Mesenchymal stem cell (in vitro differentiated cells and primary cell): ENCODE results near the gene PIK3R1.

Source experiments
- DNase-seq: peaks from one replicate; pipeline ENCODE4 v3.0.0-alpha.2; 2013
- H2AFZ ChIP-seq: one replicate; pipeline ENCODE4 v1.6.1; 2013; ENCODE audit warnings: low read depth, mild to moderate bottlenecking, control low read depth, inconsistent platforms, low read length, moderate library complexity
- H2AK5ac ChIP-seq: 2 replicates; pipeline ENCODE4 v1.6.1; 2013; ENCODE audit warnings: low read length, moderate library complexity, mild to moderate bottlenecking, inconsistent platforms; ENCODE audit not compliant: severe bottlenecking
- H2BK120ac ChIP-seq: one replicate; pipeline ENCODE4 v1.6.1; 2013; ENCODE audit warnings: low read depth, mild to moderate bottlenecking, inconsistent platforms, low read length, moderate library complexity
- H2BK12ac ChIP-seq, 2 experiments: one replicate each; pipeline ENCODE4 v1.6.1; 2013; ENCODE audit warnings: inconsistent platforms in 2 of 2, low read length in 2 of 2, mild to moderate bottlenecking in 2 of 2, moderate library complexity in 2 of 2, control low read depth in 1 of 2
- H2BK15ac ChIP-seq: one replicate; pipeline ENCODE4 v1.6.1; 2013; ENCODE audit warnings: mild to moderate bottlenecking, low read depth, inconsistent platforms; ENCODE audit not compliant: poor library complexity, severe bottlenecking
- H2BK5ac ChIP-seq: 2 replicates; pipeline ENCODE4 v1.6.1; 2013; ENCODE audit warnings: low read depth, mild to moderate bottlenecking, low read length, control low read depth, inconsistent platforms; ENCODE audit not compliant: poor library complexity, severe bottlenecking
- H3K14ac ChIP-seq, 2 experiments: one replicate each; pipeline ENCODE4 v1.6.1; 2013; ENCODE audit warnings: inconsistent platforms in 2 of 2, low read length in 2 of 2, control low read depth in 1 of 2, mild to moderate bottlenecking in 1 of 2, moderate library complexity in 1 of 2
- H3K18ac ChIP-seq, 2 experiments: one replicate each; pipeline ENCODE4 v1.6.1; 2013; ENCODE audit warnings: inconsistent platforms in 2 of 2, low read length in 2 of 2, control low read depth in 1 of 2, low read depth in 1 of 2, mild to moderate bottlenecking in 1 of 2
- H3K23ac ChIP-seq, 2 experiments: one replicate each; pipeline ENCODE4 v1.6.1; 2013; ENCODE audit warnings: inconsistent platforms in 2 of 2, low read length in 2 of 2, mild to moderate bottlenecking in 2 of 2, moderate library complexity in 2 of 2, control low read depth in 1 of 2
- H3K27ac ChIP-seq: 2 replicates; pipeline ENCODE4 v1.5.1; 2013; ENCODE audit warnings: mild to moderate bottlenecking, moderate library complexity, low read length, control low read depth, inconsistent platforms; ENCODE audit not compliant: poor library complexity, severe bottlenecking
- H3K27me3 ChIP-seq, 2 experiments: 2 replicates each; pipeline versions ENCODE4 v1.6.1 to v1.7.0; 2013; ENCODE audit warnings: low read length in 2 of 2, mild to moderate bottlenecking in 2 of 2, moderate library complexity in 2 of 2, control low read depth in 1 of 2, inconsistent platforms in 1 of 2; ENCODE audit not compliant: control insufficient read depth in 1 of 2, insufficient read depth in 1 of 2
- H3K36me3 ChIP-seq, 2 experiments: 2 replicates each; pipeline versions ENCODE4 v1.6.1 to v1.7.0; 2013; ENCODE audit warnings: low read length in 2 of 2, control low read depth in 1 of 2, inconsistent platforms in 1 of 2, low read depth in 1 of 2, mild to moderate bottlenecking in 1 of 2; ENCODE audit not compliant: insufficient read depth in 2 of 2, control insufficient read depth in 1 of 2
- H3K4ac ChIP-seq, 2 experiments: one replicate each; pipeline ENCODE4 v1.6.1; 2013; ENCODE audit warnings: inconsistent platforms in 2 of 2, low read length in 2 of 2, mild to moderate bottlenecking in 2 of 2, moderate library complexity in 2 of 2, control low read depth in 1 of 2, low read depth in 1 of 2
- H3K4me1 ChIP-seq: 2 replicates; pipeline ENCODE4 v1.6.1; 2013; ENCODE audit warnings: low read depth, low read length, control low read depth; ENCODE audit not compliant: control insufficient read depth, insufficient read depth
- H3K4me2 ChIP-seq: 2 replicates; pipeline ENCODE4 v1.6.1; 2013; ENCODE audit warnings: low read length, mild to moderate bottlenecking, inconsistent platforms; ENCODE audit not compliant: poor library complexity, severe bottlenecking
- H3K4me3 ChIP-seq, 2 experiments: 2 replicates each; pipeline versions ENCODE4 v1.5.1 to v1.7.0; 2013; ENCODE audit warnings: low read length in 2 of 2, mild to moderate bottlenecking in 2 of 2, control low read depth in 1 of 2, low read depth in 1 of 2; ENCODE audit not compliant: insufficient read depth in 1 of 2
- H3K79me1 ChIP-seq: replicated peaks from 2 replicates; pipeline ENCODE4 v1.6.1; 2013; ENCODE audit warnings: mild to moderate bottlenecking, control low read depth, low read length, inconsistent platforms; ENCODE audit not compliant: poor library complexity, severe bottlenecking
- H3K9ac ChIP-seq: 2 replicates; pipeline ENCODE4 v1.7.0; 2013; ENCODE audit warnings: mild to moderate bottlenecking, low read length, moderate library complexity
- H3K9me3 ChIP-seq: 2 replicates; pipeline ENCODE4 v1.7.0; 2013; ENCODE audit warnings: mild to moderate bottlenecking, low read length; ENCODE audit not compliant: control insufficient read depth
- H4K8ac ChIP-seq: one replicate; pipeline ENCODE4 v1.6.1; 2013; ENCODE audit warnings: inconsistent platforms, mild to moderate bottlenecking, low read length, moderate library complexity
- H4K91ac ChIP-seq: one replicate; pipeline ENCODE4 v1.6.1; 2013; ENCODE audit warnings: mild to moderate bottlenecking, low read length, inconsistent platforms
- WGBS: methylation state at CpG from one replicate; pipeline ENCODE4 v1.1.7; 2013; ENCODE audit warnings: mixed read lengths; 5-methylcytosine and 5-hydroxymethylcytosine counted together

The PIK3R1 gene

DNA sequence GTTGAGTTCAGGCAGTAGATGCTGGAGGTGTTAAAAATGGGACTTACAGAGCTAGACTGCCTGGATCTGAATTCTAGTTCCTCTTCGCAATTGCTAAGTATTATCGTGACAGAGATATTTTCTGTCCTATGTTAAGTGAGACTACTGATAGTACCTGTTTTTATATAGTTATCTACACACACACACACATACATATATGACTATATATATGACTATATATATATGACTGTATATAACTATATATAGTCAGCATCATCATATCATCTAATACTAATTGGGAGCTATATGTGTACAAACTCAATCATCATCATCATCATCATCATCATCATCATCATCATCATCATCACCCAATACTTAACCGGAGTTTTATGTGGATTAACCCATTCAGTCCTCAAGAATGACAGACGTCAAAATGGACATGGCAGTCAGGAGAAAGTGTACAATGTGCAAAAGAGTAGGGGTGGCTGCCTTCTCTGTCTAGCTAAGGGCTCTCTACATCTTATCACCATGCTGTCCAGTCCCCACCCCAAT is 7.3 kb downstream of the PIK3R1 start:
- Histone ChIP-seq H3K4me1 (peaks cover 9% of the 10 kb centered on the region), H4K8ac (no peak overlapping the region), H3K27me3 (no peaks in the 10 kb centered on the region), H2BK5ac (no peak overlapping the region), H2BK15ac (no peak overlapping the region), H2AFZ (no peak overlapping the region), H3K4ac (no peak overlapping the region), H3K23ac (no peak overlapping the region), H2AK5ac (no peak overlapping the region), H3K9ac (no peak overlapping the region), H3K36me3 (peaks cover 3 to 35% of the 10 kb centered on the region in 2 experiments), H3K79me1 (peaks cover 42% of the 10 kb centered on the region), H3K4me3 (no peak overlapping the region), H3K4me2 (no peak overlapping the region), H3K18ac (no peak overlapping the region), H2BK120ac (no peak overlapping the region), H2BK12ac (no peak overlapping the region), H3K14ac (no peak overlapping the region), H3K27ac (no peak overlapping the region), H3K9me3 (peaks cover 4% of the 10 kb centered on the region), H4K91ac (no peak overlapping the region)
- 100% methylated on average over 2 of the region's 4 CpGs for WGBS
- no peak for DNase-seq

DNA sequence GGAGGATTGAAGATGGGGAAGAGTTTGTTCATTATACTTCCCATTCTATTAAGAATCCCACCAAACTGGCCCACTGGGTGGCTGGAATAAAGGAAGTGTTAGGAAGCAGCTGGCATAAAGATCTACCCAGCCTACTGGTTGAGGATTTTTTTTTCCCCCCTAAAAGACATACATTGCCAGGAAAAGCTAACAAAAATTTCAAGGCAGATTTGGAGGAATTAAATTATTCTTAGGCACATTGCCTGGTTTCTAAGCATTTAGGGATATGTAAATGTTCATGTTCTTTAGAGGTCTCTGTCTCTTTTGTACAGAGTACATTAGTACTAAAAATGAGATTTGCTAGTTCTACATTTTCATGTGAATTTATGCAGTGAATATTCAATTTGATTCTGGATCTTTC is 8.3 kb downstream of the PIK3R1 start:
- peaks cover 9% of the 10 kb centered on the region for H3K4me1 ChIP-seq
- H3K9me3 ChIP-seq, result peaks cover 4% of the 10 kb centered on the region
- no peak overlapping the region for H3K18ac ChIP-seq
- no peak overlapping the region for H2AK5ac ChIP-seq
- no peak overlapping the region for H3K4me3 ChIP-seq
- no peak overlapping the region for H2BK5ac ChIP-seq
- DNase-seq, result no peak
- H2AFZ ChIP-seq, result no peak overlapping the region
- no peak overlapping the region for H4K8ac ChIP-seq
- no peak overlapping the region for H2BK15ac ChIP-seq
- no peak overlapping the region for H3K4ac ChIP-seq
- H4K91ac ChIP-seq, result no peak overlapping the region
- H3K27ac ChIP-seq, result no peak overlapping the region
- H3K4me2 ChIP-seq, result no peak overlapping the region
- H2BK12ac ChIP-seq, result no peak overlapping the region
- H3K9ac ChIP-seq, result peak overlapping the region; percentile 41
- H3K36me3 ChIP-seq, result peaks cover 3 to 44% of the 10 kb centered on the region in 2 experiments
- H3K79me1 ChIP-seq, result peaks cover 42% of the 10 kb centered on the region
- no peaks in the 10 kb centered on the region for H3K27me3 ChIP-seq
- H3K14ac ChIP-seq, result no peak overlapping the region
- no peak overlapping the region for H3K23ac ChIP-seq
- no peak overlapping the region for H2BK120ac ChIP-seq

DNA sequence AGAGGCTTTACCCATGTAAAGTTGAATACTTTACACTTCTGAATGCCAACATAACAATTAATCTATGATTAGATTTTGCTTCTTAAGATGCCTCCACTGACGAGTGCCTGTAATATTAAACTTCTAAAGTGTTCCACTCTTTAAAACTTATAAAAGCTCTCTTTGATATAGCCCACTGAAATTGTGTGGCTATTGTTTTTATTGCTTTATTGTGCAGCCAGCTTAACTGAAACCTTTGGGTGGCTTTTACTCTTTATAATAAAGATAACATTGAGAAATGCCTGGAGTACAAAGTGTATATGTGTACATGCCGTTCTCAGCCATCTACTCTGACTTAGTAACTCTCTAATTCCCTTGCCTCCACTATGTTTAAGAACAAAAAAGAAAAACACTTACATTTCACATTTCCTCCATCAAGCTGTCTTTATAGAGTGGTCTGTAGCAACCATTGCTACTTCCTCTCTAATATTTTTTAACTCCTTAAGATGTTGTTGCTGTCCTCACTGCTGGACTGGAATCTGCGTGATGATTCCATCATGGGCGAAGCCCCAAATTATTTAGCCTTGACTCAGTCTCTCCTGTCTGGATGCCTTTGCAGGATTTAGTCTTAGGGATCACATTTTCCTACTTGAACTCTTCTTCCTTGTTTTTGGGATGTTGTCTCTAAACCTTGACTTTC is 9.1 kb downstream of the PIK3R1 start:
- Histone ChIP-seq H3K79me1 (peaks cover 43% of the 10 kb centered on the region), H3K23ac (no peak overlapping the region), H4K8ac (no peak overlapping the region), H3K4me1 (peaks cover 7% of the 10 kb centered on the region), H3K27me3 (no peaks in the 10 kb centered on the region), H3K18ac (no peak overlapping the region), H3K4me3 (peak overlapping the region in 1 of 2 experiments; percentile 22), H3K4me2 (no peak overlapping the region), H2BK12ac (no peak overlapping the region), H3K9me3 (peaks cover 4% of the 10 kb centered on the region), H3K14ac (no peak overlapping the region), H3K9ac (peak overlapping the region; percentile 41), H2BK15ac (no peak overlapping the region), H3K36me3 (peaks cover 3 to 50% of the 10 kb centered on the region in 2 experiments), H2BK5ac (no peak overlapping the region), H4K91ac (no peak overlapping the region), H3K27ac (no peak overlapping the region), H2BK120ac (no peak overlapping the region), H2AFZ (no peak overlapping the region), H3K4ac (peak overlapping the region in 1 of 2 experiments; percentile 57), H2AK5ac (peak overlapping the region; percentile 46)
- no peak for DNase-seq
- WGBS, result 88% methylated on average over 4 of the region's 4 CpGs

DNA sequence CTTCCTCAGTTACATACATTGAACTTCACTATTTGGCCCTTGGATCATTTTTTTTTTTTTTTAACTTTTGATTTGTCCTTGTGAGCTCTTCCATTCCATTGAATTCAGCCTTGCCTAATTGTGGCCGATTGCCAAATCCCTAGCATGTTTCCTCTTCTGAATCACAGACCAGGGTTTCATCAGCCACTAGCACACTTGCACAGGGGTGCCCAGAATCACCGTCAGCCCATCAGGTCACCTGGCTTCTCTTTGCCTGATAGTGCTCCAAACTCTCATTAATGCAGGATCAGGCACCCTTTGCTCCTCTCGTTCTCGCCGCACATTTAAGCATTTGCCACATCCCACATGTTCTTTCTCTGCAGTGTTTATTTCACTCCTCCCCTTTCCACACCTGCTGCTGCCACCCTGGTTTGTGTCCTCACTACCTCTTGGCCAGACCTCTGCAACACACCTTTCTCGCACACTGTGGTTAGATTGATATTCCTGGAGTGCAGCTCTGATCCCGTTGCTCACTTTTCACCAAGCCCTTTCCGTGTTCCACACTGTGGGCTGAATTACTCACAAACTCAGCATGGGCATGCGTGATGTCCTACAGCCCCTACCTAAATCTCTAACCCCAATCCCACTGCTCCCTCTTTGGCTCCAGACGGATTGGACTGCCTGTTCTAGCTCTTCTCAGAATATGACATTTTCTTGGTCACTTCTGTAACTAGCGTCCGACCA is 9.8 kb downstream of the PIK3R1 start:
- no peaks in the 10 kb centered on the region for H3K27me3 ChIP-seq
- peak overlapping the region in 1 of 2 experiments; percentile 86 for H3K18ac ChIP-seq
- peaks cover 7% of the 10 kb centered on the region for H3K4me1 ChIP-seq
- no peak overlapping the region for H2AK5ac ChIP-seq
- peaks cover 3 to 53% of the 10 kb centered on the region in 2 experiments for H3K36me3 ChIP-seq
- no peak overlapping the region for H3K23ac ChIP-seq
- peaks cover 4% of the 10 kb centered on the region for H3K9me3 ChIP-seq
- peak overlapping the region; percentile 41 for H3K9ac ChIP-seq
- H2BK15ac ChIP-seq, result no peak overlapping the region
- no peak overlapping the region for H3K4me2 ChIP-seq
- no peak overlapping the region for H4K8ac ChIP-seq
- H3K27ac ChIP-seq, result no peak overlapping the region
- no peak overlapping the region for H2BK5ac ChIP-seq
- no peak overlapping the region for H2BK120ac ChIP-seq
- peak overlapping the region in 1 of 2 experiments; percentile 4 for H3K14ac ChIP-seq
- H3K79me1 ChIP-seq, result peaks cover 44% of the 10 kb centered on the region
- H3K4ac ChIP-seq, result peak overlapping the region in 1 of 2 experiments; percentile 55
- WGBS, result 95% methylated on average over 12 of the region's 12 CpGs
- H2BK12ac ChIP-seq, result peak overlapping the region in 1 of 2 experiments; percentile 49
- H3K4me3 ChIP-seq, result peak overlapping the region in 1 of 2 experiments; percentile 22
- peak; percentile 71 for DNase-seq
- H2AFZ ChIP-seq, result no peak overlapping the region
- H4K91ac ChIP-seq, result no peak overlapping the region
